Testis (tissue), 3 donors: Measurements from ENCODE around the gene SH3YL1. TPM values are rescaled to one million over a fixed set of nuclear protein-coding genes. Genes with fewer than 3 reads are reported as not detected.

Experiments used
- DNase-seq: peaks from one replicate; pipeline ENCODE4 v3.0.0-alpha.2; 2019
- H3K27ac ChIP-seq, 2 donors: fragments of 200-600 bp; sonication (generic); one replicate each; pipeline ENCODE4 v1.5.1; 2019
- H3K27me3 ChIP-seq: fragments of 200-600 bp; sonication (generic); one replicate; pipeline ENCODE4 v1.5.1; 2019
- H3K36me3 ChIP-seq: fragments of 200-600 bp; sonication (generic); one replicate; pipeline ENCODE4 v1.5.1; 2017; ENCODE audit warnings: low read depth; ENCODE audit errors: missing control alignments
- H3K4me1 ChIP-seq: fragments of 200-600 bp; sonication (generic); one replicate; pipeline ENCODE4 v1.5.1; 2019
- H3K4me3 ChIP-seq, 2 donors: fragments of 200-600 bp; sonication (generic); one replicate each; pipeline ENCODE4 v1.5.1; 2017 to 2019
- H3K9me3 ChIP-seq: fragments of 200-600 bp; sonication (generic); one replicate; pipeline ENCODE4 v1.5.1; 2017
- CTCF ChIP-seq, 3 experiments: fragments of 450-650 bp in 2 of 3; fragments of 200-600 bp in 1 of 3; sonication (generic) in 1 of 3; IDR thresholded peaks; one replicate each; pipeline ENCODE4 v1.5.1; 2016 to 2019; ENCODE audit warnings: antibody characterized with exemption in 3 of 3, mild to moderate bottlenecking in 2 of 3, moderate library complexity in 1 of 3
- POLR2A ChIP-seq: fragments of 450-650 bp; IDR thresholded peaks from one replicate; pipeline ENCODE4 v1.6.1; 2017; ENCODE audit warnings: antibody characterized with exemption, mild to moderate bottlenecking, moderate library complexity
- WGBS, 2 donors: methylation state at CpG; one replicate each; pipeline ENCODE4 v1.1.5; 2018; 5-methylcytosine and 5-hydroxymethylcytosine counted together
- intact Hi-C: fragments of 100-400 bp; cut with DNase I; formaldehyde crosslinking; loops from one replicate; pipeline ENCODE4 v1.15.1; 2023; ENCODE audit warnings: low total_unique reads
- polyA plus RNA-seq: library from polyadenylated mRNA; stranded (reverse); fragments of 350-450 nt; fragmentation: Illumina TruSeq; extraction: RNeasy Lipid Tissue Mini Kit (QIAGEN cat#74804); gene quantifications from one replicate; pipeline ENCODE4 v1.2.3, GENCODE V29; 2014; ENCODE audit warnings: low read depth, low replicate concordance; ENCODE audit not compliant: insufficient read depth
- total RNA-seq, 2 donors: library from RNA; depleted of rRNA; stranded (reverse); fragments of >200 nt; gene quantifications; one replicate each; pipeline ENCODE4 v1.2.3, GENCODE V29; 2016

The SH3YL1 gene
- total and polyA plus RNA-seq, 3 donors from 2014 or later: 55.0 to 92.3 (median 73.7) TPM

- H3K27me3 ChIP-seq: no peaks in the 10 kb centered on the region
- H3K4me3 ChIP-seq: no peak overlapping the region
- intact Hi-C loops: no loop called here
- no peaks in the 10 kb centered on the region for H3K9me3 ChIP-seq
- 89 to 92% methylated on average over 11 to 12 of the region's 12 CpGs for WGBS, 2 donors
- no peaks in the 10 kb centered on the region for H3K36me3 ChIP-seq
- TF ChIP-seq CTCF (IDR thresholded peaks at IDR 0.05) (no peak), POLR2A (no peak)
- peaks cover 27% of the 10 kb centered on the region for H3K4me1 ChIP-seq
- DNase-seq: no peak
- no peak overlapping the region for H3K27ac ChIP-seq
Measured at GRCh38 chr2:282371-283263, 18.8 kb upstream of the SH3YL1 start.

- 90 to 94% methylated on average over 9 of the region's 9 CpGs for whole genome bisulfite sequencing, 2 donors
- no peaks in the 10 kb centered on the region for H3K36me3 ChIP-seq
- DNase-seq: no peak
- intact Hi-C loops: no loop called here
- H3K4me3 ChIP-seq: no peak overlapping the region
- peaks cover 27% of the 10 kb centered on the region for H3K4me1 ChIP-seq
- no peaks in the 10 kb centered on the region for H3K9me3 ChIP-seq
- H3K27ac ChIP-seq: peak overlapping the region in 1 of 2 donors; percentile 65
- TF ChIP-seq POLR2A (no peak), CTCF (IDR thresholded peaks at IDR 0.05) (no peak)
- H3K27me3 ChIP-seq: no peaks in the 10 kb centered on the region
Measured at GRCh38 chr2:281381-281780, 17.5 kb upstream of the SH3YL1 start.

GRCh38 chr2:280650-281110, 16.8 kb upstream of the SH3YL1 start:
- no peak for DNase-seq
- Histone ChIP-seq H3K27ac (peak overlapping the region; percentile 35 to 65), H3K9me3 (no peaks in the 10 kb centered on the region), H3K4me1 (peaks cover 27% of the 10 kb centered on the region), H3K27me3 (no peaks in the 10 kb centered on the region), H3K36me3 (no peaks in the 10 kb centered on the region), H3K4me3 (no peak overlapping the region)
- WGBS, 2 donors: 41 to 56% methylated on average over 7 of the region's 7 CpGs
- intact Hi-C loops: no loop called here
- no peak for TF ChIP-seq POLR2A
- TF ChIP-seq CTCF (IDR thresholded peaks at IDR 0.05): no peak

GRCh38 chr2:279956-280649, 16.3 kb upstream of the SH3YL1 start:
- Histone ChIP-seq H3K9me3 (no peaks in the 10 kb centered on the region), H3K27ac (peak overlapping the region in 1 of 2 donors; percentile 65), H3K36me3 (no peaks in the 10 kb centered on the region), H3K4me1 (peaks cover 24% of the 10 kb centered on the region), H3K27me3 (no peaks in the 10 kb centered on the region), H3K4me3 (no peak overlapping the region)
- 54 to 56% methylated on average over 4 of the region's 4 CpGs for WGBS, 2 donors
- DNase-seq: no peak
- intact Hi-C loops: no loop called here
- TF ChIP-seq CTCF (IDR thresholded peaks at IDR 0.05) (no peak), POLR2A (no peak)
